Lower lobe of right lung (tissue), 2 donors: ENCODE results near the gene ENTPD6. TPM values are rescaled to one million over a fixed set of nuclear protein-coding genes. Genes with fewer than 3 reads are reported as not detected.

Experiments
- ATAC-seq, 2 donors: fragments of 200-7000 bp; cut with Tn5 transposase; one replicate each; pipeline ENCODE4 v1.9.1; 2020 to 2022; ENCODE audit warnings: mild to moderate bottlenecking in 2 of 2, moderate library complexity in 2 of 2
- DNase-seq: peaks from one replicate; pipeline ENCODE4 v3.0.0-alpha.2; 2020
- H3K27ac ChIP-seq: fragments of 200-600 bp; one replicate; pipeline ENCODE4 v1.8.0; 2022
- H3K27me3 ChIP-seq: fragments of 200-600 bp; one replicate; pipeline ENCODE4 v1.8.0; 2022; ENCODE audit warnings: low read depth
- H3K36me3 ChIP-seq: fragments of 200-600 bp; one replicate; pipeline ENCODE4 v1.8.0; 2022; ENCODE audit warnings: mild to moderate bottlenecking
- H3K4me1 ChIP-seq: fragments of 200-600 bp; one replicate; pipeline ENCODE4 v1.8.0; 2022
- H3K4me3 ChIP-seq: fragments of 200-600 bp; one replicate; pipeline ENCODE4 v1.8.0; 2022; ENCODE audit warnings: mild to moderate bottlenecking
- H3K9me3 ChIP-seq: fragments of 200-600 bp; one replicate; pipeline ENCODE4 v1.8.0; 2022
- CTCF ChIP-seq: fragments of 200-600 bp; IDR thresholded peaks from one replicate; pipeline ENCODE4 v1.8.0; 2022; ENCODE audit warnings: antibody characterized with exemption, mild to moderate bottlenecking
- intact Hi-C: fragments of 100-400 bp; cut with DNase I; formaldehyde crosslinking; loops from one replicate; pipeline ENCODE4 v1.11.0; 2022
- long read RNA-seq: library from polyadenylated mRNA; unstranded; transcript quantifications from one replicate; pipeline ENCODE4 v2.0.0, GENCODE V29; 2021
- total RNA-seq: library from RNA; stranded (reverse); fragmentation: NEBNext Ultra II Directional; extraction: Animal tissue kit (Norgen Biotek cat#: 25700); gene quantifications from one replicate; pipeline ENCODE4 v1.2.1, GENCODE V29; 2021
- donor health status: DM: no; HTN: yes; CAD: no; lungs with severe emphysema.

Gene ENTPD6
- 64.5 TPM for total RNA-seq
- long read RNA-seq, transcript ENTPD6-203 (15 exons, 2,750 nt) = minor isoform, 24 of 191 reads
- long read RNA-seq, transcript ENTPD6-202 (15 exons, 2,766 nt) = minor isoform, 15 of 191 reads
- long read RNA-seq, transcript ENTPD6-217 (4 exons, 2,588 nt) = minor isoform, 5 of 191 reads
- long read RNA-seq, transcript ENTPD6-201 (14 exons, 2,708 nt) = major isoform, 38 of 191 reads
- long read RNA-seq, partial matches to known transcripts = 20 of 191 reads
- long read RNA-seq, other reads (novel, unspliced or antisense) = 89 of 191 reads

- DNase-seq (peak; percentile 92), ATAC-seq (peak; percentile 97 to 98)
- intact Hi-C loops = no loop called here
- no peak for TF ChIP-seq CTCF
- Histone ChIP-seq H3K4me3 (peak within 1 kb of the TSS; percentile 86), H3K27me3 (no peaks in the 10 kb centered on the region), H3K36me3 (no peaks in the 10 kb centered on the region), H3K27ac (peak within 1 kb of the TSS; percentile 92), H3K4me1 (peaks cover 24% of the 10 kb centered on the region), H3K9me3 (no peaks in the 10 kb centered on the region)
These were observed at the start of gene ENTPD6 for GRCh38 chr20:25195014-25195961. Gene ENTPD6 (plus strand): TSS chr20:25195712. CDS start chr20:25206537, 10,825 bp downstream.

- no peak for TF ChIP-seq CTCF
- DNase-seq (no peak), ATAC-seq (no peak)
- peaks cover 32% of the 10 kb centered on the region for H3K27me3 ChIP-seq
- no peaks in the 10 kb centered on the region for H3K36me3 ChIP-seq
- H3K27ac ChIP-seq = no peak overlapping the region
- intact Hi-C loops = no loop called here
- no peaks in the 10 kb centered on the region for H3K9me3 ChIP-seq
- no peak overlapping the region for H3K4me3 ChIP-seq
- H3K4me1 ChIP-seq = peaks cover 10% of the 10 kb centered on the region
These were observed 48.5 kb upstream of the ENTPD6 start for GRCh38 chr20:25146976-25147375.

GRCh38 chr20:25147716-25148115 is 47.8 kb upstream of the ENTPD6 start:
- Histone ChIP-seq H3K9me3 (no peaks in the 10 kb centered on the region), H3K27ac (no peak overlapping the region), H3K27me3 (peaks cover 24% of the 10 kb centered on the region), H3K4me1 (peaks cover 10% of the 10 kb centered on the region), H3K4me3 (no peak overlapping the region), H3K36me3 (no peaks in the 10 kb centered on the region)
- intact Hi-C loops = no loop called here
- no peak for DNase-seq
- no peak for ATAC-seq
- TF ChIP-seq CTCF = no peak

GRCh38 chr20:25148181-25148981 is 47.1 kb upstream of the ENTPD6 start:
- DNase-seq (peak; percentile 69), ATAC-seq (peak; percentile 76 to 84)
- intact Hi-C loops = no loop called here
- H3K36me3 ChIP-seq = no peaks in the 10 kb centered on the region
- peaks cover 24% of the 10 kb centered on the region for H3K27me3 ChIP-seq
- H3K27ac ChIP-seq = no peak overlapping the region
- H3K4me1 ChIP-seq = peaks cover 10% of the 10 kb centered on the region
- no peak for TF ChIP-seq CTCF
- no peaks in the 10 kb centered on the region for H3K9me3 ChIP-seq
- H3K4me3 ChIP-seq = peak overlapping the region; percentile 47
